MM.1S (cell line): ENCODE data around the gene NDUFS2.

Experiments used
- CTCF ChIP-seq: fragments of 300-600 bp; sonication (generic); IDR thresholded peaks from 2 replicates; pipeline ENCODE4 v1.5.1; 2016; ENCODE audit warnings: antibody characterized with exemption, low read length, mixed read lengths
- EZH2phosphoT487 ChIP-seq: fragments of 300-600 bp; sonication (generic); IDR thresholded peaks from 2 replicates; pipeline ENCODE4 v1.6.1; 2018; ENCODE audit warnings: antibody characterized with exemption, low read length

DNA sequence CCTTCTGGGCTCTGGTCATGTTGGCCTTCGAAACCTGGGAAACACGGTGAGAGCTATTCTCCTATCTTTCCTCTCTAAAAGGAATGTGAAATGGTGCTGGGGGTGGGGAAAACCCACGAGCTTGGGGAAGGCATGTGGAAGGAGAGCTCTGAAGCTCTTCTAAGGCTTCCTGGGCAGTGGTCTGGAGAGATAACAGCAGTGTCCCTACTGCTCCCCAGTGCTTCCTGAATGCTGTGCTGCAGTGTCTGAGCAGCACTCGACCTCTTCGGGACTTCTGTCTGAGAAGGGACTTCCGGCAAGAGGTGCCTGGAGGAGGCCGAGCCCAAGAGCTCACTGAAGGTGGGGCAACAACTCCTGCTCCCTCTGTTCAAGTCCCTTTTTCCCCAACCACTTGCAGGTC lies 40.1 kb upstream of the NDUFS2 start:
- TF ChIP-seq CTCF (no peak), EZH2phosphoT487 (no peak)
